GM18511 (cell line): ENCODE measurements around the gene P2RX7.
"Not testable (repeated sequence)": the region's sequence is repeated elsewhere in the genome, so short reads cannot be mapped to it uniquely, and the experiment has no call there.

Experiments used
- ATAC-seq: cut with Tn5 transposase; IDR thresholded peaks from one replicate; pipeline ENCODE4 v1.9.1; 2021; ENCODE audit warnings: mild to moderate bottlenecking, moderate library complexity; ENCODE audit not compliant: unreplicated experiment

Gene P2RX7

DNA sequence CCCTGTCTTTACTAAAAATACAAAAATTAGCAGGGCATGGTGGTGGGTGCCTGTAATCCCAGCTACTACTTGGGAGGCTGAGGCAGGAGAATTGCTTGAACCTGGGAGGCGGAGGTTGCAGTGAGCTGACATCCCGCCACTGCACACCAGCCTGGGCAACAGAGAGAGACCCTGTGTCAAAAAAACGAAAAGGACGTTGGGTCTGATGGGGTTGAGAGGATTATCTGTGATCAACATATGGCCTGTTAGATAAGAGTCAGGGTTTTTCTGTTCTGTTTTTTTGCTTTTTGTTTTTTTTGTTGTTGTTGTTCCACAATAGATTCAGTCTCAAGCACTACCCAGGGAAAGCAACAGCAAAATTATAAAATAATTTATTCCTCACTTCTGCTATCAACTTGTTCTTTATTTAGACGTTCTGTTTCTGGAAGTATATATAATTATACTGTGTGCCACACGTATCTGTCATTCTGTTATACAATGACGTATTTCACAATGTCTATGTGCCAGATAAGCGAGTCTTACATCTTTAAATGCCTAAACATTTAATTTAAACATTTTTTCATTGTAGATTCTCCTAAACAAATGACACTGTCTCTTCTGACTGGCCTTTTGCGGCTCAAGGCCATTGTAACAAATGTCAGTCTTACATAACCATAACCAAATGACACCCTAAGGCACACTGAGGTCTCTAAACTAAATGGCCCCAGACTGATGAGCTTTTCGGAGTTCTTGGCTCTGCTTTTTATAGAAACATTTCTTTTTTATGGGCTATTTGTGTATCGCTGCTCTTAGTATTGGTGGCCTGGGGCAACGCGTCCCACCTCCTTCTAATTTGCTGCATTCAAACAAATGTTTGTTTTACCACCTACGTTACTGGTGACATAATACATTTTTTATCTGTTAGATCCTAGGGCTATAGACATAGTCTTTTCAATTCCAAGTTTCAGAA, 70.0 kb downstream of the P2RX7 start:
- ATAC-seq = no peak

DNA sequence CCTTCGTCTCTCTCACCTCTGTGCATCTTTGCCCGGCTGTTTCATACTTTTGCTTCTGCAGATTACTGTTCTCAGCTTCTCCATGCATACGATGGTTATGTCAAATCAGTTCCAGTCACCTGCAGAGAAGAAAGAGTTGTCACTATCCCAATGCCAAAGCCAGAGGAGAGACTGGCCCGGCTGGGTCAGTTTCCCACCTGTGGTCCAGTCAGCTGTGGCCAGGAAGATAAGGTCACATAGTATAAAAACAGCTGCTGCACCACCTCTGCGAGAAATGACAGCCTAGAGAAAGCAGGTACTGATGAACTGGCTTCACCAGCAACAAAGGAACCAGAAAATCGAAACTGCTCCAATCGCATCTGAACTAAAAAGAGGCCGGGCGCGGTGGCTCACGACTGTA, 70.8 kb downstream of the P2RX7 start:
- ATAC-seq = no peak

DNA sequence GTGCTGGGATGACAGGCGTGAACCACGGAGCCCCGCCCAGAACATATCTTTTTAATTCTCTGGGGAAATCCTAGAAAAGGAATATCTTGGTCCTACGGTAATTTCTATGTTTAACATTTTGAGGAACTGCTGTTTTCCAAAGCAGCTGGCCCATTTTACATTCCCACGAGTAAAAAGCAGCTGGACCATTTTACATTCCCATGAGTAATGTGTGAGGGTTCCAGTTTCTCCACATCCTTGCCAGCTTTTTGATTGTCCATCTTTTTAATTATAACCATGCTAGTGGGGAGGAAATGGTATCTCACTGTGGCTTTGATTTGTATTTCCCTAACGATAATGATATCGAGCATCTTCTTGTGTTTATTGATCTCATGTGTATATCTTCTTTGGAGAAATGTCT, 72.8 kb downstream of the P2RX7 start:
- ATAC-seq = no peak

DNA sequence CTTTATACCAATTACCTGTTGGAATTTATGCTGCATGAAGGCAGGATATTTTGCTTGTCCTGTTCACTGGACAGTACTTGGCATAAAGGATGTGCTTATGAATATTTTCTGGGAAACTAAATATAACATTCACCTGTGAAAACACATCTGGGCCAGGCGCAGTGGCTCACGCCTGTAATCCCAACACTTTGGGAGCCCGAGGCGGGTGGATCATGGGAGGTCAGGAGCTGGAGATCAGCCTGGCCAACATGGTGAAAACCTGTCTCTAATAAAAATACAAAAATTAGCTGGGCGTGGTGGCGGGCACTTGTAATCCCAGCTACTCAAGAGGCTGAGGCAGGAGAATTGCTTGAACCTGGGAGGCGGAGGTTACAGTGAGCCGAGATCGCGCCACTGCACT, 75.9 kb downstream of the P2RX7 start:
- not testable (repeated sequence) for ATAC-seq

DNA sequence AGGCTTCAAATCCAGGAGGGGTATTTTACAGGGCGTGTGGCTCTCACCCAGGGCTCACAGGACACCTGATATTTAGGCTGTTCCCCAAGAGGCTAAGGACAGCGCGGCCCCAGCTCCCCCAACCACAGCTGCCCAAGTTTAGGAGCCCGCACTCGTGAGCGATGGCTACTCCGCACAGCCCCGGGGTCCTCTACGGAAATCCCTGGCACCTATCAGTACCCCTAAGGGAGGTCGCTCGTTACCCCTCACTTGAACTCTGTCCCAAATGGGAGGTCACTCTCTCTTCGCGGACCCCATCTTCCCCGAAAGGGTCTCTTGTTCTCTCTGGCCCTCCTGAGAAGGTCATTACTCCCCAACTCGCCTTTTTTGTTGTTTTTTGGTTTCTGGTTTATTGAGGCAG, 76.5 kb downstream of the P2RX7 start:
- ATAC-seq = no peak

DNA sequence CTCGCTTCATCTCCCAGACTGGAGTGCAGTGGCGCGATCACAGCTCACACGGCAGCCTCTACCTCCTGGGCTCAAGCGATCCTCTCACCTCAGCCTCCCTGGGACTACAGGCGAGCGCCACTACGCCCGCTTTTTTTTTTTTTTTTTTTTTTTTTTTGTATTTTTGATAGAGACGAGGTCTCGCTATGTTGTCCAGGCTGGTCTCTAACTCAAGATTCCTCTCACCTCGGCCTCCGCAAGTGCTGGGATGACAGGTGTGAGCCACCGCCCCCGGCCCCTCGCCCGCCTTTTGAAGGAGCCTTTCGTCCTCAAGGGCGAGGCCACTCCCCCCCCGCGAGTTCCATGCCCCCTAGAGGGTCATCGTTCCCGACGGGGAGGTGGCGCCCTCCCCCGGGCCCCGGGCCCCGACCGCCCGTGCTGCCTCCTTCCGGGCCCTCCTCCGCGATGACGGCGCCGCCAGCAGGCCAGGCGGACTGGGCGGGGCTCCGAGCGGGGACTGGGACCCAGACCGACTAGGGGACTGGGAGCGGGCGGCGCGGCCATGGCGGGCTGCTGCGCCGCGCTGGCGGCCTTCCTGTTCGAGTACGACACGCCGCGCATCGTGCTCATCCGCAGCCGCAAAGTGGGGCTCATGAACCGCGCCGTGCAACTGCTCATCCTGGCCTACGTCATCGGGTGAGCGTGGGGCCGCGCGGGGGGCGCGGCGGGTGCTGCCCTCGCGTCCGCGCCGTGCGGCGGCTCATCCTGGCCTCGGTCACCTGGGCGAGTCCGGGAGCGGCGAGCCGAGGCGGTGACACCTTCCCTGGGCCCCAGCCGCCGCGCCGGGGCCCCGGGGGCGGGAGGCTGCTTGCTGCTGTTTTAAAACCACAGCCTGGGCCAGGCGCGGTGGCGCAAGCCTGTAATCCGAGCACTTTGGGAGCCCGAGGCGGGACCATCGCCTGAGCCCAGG, 77.2 kb downstream of the P2RX7 start, which contains the start of gene P2RX4:
P2RX4 (plus strand) TSS at position 506 of the 949 bp plus-strand sequence; CDS start at position 542, 36 bp downstream.
- ATAC-seq = peak; percentile 75

DNA sequence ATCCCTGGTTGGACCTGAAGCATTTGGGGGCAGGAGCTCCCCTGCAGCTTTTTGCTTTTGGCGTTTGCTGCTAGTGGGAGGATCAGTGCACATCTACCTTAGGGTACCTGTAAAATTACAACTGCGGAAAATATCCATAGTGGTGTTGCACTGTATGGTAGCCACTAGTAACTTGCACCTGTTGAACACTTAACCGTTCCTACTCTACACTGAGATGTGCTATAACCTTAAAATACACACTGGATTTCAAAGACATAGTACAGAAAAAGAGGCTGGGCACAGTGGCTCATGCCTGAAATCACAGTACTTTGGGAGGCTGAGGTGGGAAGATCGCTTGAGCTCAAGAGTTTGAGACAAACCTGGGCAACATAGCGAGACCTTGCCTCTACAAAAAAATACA, 80.2 kb downstream of the P2RX7 start:
- no peak for ATAC-seq

DNA sequence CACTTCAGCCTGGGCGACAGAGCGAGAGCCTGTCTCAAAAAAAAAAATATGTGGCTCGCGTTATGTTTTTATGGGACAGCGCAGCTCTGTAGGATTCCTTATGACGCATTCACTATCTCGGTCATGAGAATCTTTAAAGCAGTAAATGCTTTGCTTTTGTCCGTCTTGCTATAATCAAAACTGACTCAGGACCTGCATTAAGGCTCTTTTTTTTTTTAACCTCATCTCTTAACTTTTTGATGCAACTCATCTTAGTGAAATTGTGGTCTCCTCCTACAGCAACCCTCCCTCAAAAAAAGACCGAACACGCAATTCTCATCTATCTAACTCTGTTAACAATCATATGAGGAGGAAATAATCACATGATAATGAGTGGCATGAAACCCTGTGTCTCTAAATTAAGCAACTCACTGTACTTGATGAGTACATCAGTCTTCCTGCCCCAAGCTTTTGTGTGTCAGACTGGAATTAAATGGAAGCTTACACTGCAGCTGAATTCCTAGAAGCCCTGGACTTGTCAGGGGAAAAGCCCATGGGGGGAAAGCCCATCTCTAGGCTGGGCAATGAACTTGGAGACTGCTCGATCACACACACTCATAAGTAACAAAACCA, 81.6 kb downstream of the P2RX7 start:
- ATAC-seq = no peak

DNA sequence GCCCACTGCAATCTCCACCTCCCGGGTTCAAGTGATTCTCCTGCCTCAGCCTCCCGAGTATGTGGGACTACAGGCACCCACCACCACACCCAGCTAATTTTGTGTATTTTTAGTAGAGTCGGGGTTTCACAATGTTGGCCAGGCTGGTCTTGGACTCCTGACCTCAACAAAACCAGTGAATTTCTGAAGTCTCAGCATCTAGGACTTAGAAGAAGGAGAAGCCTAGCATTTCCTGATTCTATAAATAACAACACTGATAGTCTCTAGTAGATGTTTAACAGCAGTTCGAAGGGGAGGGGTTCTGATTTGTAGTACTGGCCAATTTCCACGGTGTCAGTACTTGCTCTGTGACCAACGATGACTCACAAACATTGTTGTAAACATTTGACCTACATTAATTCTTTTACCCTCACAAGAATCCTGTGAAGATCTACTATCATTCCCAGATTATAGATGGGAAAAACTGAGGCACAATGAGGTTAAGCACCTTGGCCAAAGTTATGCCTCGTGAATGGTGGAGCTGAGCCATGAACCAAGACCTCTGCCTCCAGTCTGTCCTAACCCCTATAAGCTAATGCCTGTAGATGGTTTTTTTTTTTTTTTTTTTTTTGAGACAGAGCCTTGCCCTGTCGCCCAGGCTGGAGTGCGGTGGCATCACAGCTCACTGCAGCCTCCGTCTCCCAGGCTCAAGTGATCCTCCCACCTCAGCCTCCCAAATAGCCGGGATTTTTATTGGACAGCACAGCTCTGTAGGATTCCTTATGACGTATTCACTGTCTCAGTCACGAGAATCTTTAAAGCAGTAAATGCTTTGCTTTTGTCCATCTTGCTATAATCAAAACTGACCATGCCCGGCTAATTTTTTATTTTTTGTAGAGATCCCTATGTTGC, 82.4 kb downstream of the P2RX7 start:
- ATAC-seq = no peak

DNA sequence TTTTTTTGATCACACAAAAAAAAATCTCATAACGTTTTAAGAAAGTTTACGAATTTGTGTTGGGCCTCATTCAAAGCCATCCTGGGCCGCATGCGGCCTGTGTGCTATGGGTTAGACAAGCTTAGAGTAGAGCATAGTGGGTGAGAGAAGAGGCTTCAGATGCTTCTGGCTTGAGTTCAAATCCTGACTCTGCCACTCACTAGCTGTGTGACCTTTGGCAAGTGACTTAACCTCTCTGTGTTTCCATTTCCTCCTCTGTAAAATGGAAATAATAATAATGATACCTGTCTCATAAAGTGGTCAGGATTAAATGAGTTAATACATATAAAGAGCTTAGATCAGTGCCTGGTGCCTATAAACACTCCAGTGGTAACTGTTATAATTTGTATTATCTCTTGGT, 83.4 kb downstream of the P2RX7 start:
- ATAC-seq = no peak

DNA sequence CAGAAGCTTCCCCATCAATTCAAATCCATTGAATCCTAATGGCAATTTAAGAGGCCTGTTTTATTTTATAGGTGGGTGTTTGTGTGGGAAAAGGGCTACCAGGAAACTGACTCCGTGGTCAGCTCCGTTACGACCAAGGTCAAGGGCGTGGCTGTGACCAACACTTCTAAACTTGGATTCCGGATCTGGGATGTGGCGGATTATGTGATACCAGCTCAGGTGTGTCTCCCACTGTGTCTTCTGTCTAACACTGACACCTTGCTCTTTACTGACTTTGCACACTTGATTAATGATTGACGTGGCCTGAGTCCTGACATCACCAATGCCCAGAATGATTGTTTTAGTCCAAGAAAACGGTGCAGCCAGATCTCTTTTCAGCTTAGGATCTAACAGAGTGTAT, 84.4 kb downstream of the P2RX7 start:
- ATAC-seq = no peak

DNA sequence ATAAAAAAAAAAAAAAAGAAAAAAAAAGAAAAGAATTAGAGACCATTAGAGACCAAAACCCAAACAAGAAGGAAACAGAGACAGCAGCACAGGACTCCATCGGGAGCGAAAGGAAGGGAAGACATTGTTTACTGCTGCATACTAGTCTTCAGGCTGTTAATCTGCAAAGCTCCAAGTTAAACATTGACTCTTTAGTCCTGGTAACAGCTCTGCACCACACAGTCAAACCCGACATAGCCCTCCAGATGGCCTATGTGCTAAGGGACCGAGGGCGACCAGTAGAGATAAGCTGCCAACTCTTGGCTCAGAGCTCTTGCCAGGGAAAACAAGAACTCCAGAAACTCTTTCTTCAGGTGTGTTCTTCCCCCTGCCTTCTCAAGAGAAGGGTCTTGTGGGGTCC, 85.1 kb downstream of the P2RX7 start:
- no peak for ATAC-seq

DNA sequence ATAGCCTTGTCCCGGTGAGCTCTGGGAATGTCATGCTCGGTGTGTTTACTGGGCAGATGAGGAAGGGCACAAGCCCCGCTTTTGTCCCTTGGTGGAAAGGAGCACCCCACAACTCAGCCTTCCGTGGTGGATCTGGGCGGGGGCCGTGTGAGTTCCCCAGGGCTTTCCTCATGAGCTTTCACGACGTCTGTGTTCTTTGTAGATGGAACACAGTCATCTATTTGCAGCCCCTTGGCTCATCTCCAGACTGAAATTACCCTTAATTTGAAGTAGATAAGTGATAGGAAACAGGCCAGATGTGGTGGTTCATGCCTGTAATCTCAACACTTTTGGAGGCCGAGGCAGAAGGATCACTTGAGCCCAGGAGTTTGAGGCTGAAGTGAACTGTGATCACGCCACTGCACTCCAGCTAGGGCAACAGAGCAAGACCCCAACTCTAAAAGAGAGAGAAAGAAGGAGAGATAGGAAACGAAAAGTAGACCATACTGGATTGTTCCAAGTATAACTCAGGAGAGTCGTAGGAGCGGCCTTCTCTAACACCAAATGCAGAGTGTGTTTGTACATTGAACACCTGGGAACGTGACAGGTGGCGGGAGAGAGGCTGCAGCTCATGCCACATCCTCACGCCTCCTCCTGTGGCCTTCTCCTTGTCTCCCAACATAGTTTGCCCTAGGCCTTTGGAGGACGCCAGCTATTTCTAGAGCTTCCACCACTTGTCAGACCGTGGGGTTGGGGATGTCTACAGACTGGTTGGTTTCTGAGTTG, 86.1 kb downstream of the P2RX7 start:
- no peak for ATAC-seq

DNA sequence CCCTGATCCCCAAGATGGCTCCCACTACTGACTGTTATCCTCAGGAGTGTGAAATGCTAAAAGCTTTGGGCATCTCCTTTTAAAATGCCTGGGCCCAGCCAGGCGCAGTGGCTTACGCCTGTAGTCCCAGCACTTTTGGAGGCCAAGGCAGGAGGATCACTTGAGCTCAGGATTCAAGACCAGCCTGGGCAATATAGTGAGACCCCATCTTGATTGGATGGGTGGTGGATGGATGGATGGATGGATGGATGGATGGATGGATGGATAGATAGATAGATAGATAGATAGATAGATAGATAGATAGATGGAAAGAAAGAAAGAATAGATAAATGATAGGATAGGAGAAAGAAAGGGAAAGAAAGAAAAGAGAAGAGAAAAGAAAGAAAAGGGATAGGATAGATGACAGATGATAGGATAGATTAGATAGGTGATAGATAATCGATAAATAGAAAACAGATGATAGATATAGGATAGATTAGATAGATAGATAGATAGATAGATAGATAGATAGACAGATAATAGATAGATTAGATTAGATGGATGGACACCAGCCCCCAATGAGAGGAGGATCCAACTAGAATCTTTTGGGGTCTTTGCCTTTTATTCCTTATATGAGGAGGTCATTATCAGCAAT, 86.8 kb downstream of the P2RX7 start:
- ATAC-seq = no peak

DNA sequence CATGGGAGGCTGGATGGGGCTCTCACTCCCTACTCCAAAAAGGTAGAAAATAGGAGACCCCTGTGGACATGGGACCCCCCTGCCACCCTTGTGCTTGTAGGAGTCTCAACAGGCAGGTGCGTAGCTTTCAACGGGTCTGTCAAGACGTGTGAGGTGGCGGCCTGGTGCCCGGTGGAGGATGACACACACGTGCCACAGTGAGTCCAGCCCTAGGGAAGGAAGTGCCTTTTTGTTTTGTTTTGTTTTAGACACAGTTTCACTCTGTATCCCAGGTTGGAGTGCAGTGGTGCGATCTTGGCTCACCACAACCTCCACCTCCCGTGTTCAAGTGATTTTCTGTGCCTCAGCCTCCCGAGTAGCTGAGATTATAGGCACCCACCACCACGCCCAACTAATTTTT, 90.2 kb downstream of the P2RX7 start:
- ATAC-seq = no peak

DNA sequence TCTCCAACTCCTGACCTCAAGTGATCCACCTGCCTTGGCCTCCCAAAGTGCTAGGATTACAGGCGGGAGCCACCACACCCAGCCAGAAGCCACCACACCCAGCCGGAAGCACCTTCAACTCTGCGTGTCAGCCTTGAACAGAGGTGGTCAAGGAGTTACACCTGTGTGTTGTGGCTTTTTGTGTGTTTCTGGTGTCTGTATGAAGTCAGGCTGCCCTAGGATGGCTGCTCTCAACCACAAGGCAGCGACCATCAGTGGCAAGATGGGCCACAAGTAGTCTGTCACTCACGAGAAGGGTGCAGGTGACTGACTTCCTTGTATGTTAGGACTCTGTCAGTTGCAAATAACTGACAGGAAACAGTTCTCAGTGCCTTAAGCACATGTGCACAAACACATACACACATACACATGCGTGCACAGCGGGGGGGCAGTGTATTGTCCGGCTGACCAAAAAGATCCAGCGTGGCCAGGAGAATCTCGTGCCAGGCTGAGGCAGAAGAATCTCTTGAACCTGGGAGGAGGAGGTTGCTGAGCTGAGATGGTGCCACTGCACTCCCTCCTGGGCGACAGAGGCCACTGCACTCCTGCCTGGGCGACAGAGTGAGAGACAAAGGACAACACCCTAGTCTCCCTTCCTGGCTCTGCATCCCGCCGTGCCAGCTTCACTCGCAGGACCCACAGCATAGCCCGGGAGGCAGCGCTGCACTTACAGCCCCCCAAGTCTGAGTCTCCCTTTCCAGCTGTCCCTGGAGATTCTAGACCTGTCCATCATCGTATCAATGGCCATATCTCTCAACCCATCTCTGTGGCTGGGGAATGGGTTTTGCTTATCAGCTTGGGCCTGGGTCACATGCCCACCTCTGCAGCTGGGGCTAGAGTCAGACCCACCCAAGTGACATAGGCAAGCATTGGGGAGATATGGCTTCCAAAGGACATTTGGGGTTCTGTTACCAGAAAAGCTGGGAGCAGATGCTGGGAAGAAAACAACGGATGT, 90.9 kb downstream of the P2RX7 start:
- ATAC-seq = no peak

DNA sequence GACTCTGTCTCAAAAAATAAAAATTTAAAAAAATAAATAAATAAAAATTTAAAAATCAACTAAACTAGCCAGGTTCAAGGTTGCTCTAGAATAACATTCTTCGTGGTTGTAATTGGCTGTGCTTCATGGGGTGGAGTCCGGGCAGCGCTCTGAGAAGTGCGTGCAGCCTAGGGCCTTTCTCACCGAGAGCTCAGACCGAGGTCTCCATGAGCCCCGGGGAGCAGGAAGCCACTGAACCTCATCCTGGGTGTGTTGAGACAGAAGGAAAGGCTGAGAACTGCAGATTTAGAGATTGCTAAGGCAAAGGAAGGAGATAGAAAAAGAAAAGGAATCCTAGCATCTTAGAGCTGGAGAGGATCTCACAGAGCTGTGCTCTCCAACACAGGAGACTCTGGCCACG, 91.9 kb downstream of the P2RX7 start:
- ATAC-seq = no peak

DNA sequence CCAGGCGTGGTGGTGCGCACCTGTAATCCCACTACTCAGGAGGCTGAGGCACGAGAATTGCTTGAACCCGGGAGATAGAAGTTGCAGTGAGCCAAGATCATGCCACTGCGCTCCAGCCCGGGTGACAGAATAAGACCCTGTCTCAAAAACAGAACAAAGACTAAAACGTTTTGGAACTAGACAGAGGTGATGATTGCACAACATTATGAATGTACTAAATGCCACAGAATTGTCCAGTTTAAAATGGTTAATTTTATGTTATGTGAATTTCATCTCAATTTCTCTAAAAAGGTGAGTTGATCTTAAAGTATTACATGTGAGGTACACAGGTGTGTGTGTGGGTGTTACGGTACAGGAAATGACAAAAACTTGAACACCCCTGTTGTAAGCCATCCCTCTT, 93.7 kb downstream of the P2RX7 start:
- ATAC-seq = no peak
